Pancreas (tissue), 10 donors: Measurements from ENCODE around the gene USP34. TPM values are rescaled to one million over a fixed set of nuclear protein-coding genes. Genes with fewer than 3 reads are reported as not detected.

Experiments
- ATAC-seq, 4 donors: fragments of 200-7000 bp; cut with Tn5 transposase; one replicate each; pipeline versions ENCODE4 v1.8.0 to v1.9.1; 2020; ENCODE audit warnings: mild to moderate bottlenecking in 4 of 4, moderate library complexity in 4 of 4
- DNase-seq, 6 donors: peaks; one replicate each; pipeline ENCODE4 v3.0.0-alpha.2; 2020
- FAIRE-seq: peaks from 2 replicates; lab custom pipeline; 2012; peaks lifted over from hg19 to GRCh38; lab: Jason Lieb, UNC
- H3K27ac ChIP-seq, 4 donors: fragments of 200-600 bp; sonication (generic); 1 replicate in 3 of 4; 2 replicates in 1 of 4; pipeline versions ENCODE4 v1.5.0 to v1.8.0; 2020
- H3K27me3 ChIP-seq, 4 donors: fragments of 200-600 bp; one replicate each; pipeline ENCODE4 v1.8.0; 2021
- H3K36me3 ChIP-seq, 3 donors: fragments of 200-600 bp; sonication (generic) in 1 of 3; one replicate each; pipeline versions ENCODE4 v1.5.0 to v1.8.0; 2020 to 2021
- H3K4me1 ChIP-seq, 3 donors: fragments of 200-600 bp; one replicate each; pipeline ENCODE4 v1.8.0; 2021
- H3K4me3 ChIP-seq, 4 donors: fragments of 200-600 bp; sonication (generic) in 2 of 4; one replicate each; pipeline versions ENCODE4 v1.5.0 to v1.8.0; 2020 to 2021
- H3K9me3 ChIP-seq, 4 donors: fragments of 200-600 bp; one replicate each; pipeline ENCODE4 v1.8.0; 2021
- CTCF ChIP-seq, 4 donors: fragments of 200-600 bp; sonication (generic) in 3 of 4; IDR thresholded peaks; one replicate each; pipeline versions ENCODE4 v1.5.0 to v1.8.0; 2021; ENCODE audit warnings: antibody characterized with exemption in 4 of 4
- WGBS, 2 donors: extraction: QIAGEN DNeasy Blood & Tissue Kit; methylation state at CpG; one replicate each; pipeline ENCODE4 v1.1.7; 2013; 5-methylcytosine and 5-hydroxymethylcytosine counted together
- intact Hi-C, 3 donors: fragments of 100-400 bp; cut with DNase I; formaldehyde crosslinking; loops; one replicate each; pipeline versions ENCODE4 v1.11.1 to v1.14.2; 2022
- polyA plus RNA-seq, 2 donors: library from polyadenylated mRNA; stranded (reverse); fragments of 200-250 nt; gene quantifications; one replicate each; pipeline ENCODE4 v1.2.3, GENCODE V29; 2013
- total RNA-seq, 6 donors: library from RNA; stranded (reverse); fragmentation: NEBNext Ultra II Directional in 4 of 6; extraction: Animal tissue kit (Norgen Biotek cat#: 25700) in 4 of 6; gene quantifications; one replicate each; pipeline versions ENCODE4 v1.2.1 to v1.2.4, GENCODE V29; 2021 to 2023
- donor health status: healthy with polysubstance abuse.
- donor health status: DM: no; HTN: no; CAD: no; lungs with moderate emphysema.
- donor health status: DM: no; HTN: no; CAD: no.
- donor health status: control.
- donor health status: control.
- donor health status: Bipolar disorder and iron deficiency.
- donor health status: DM: yes; HTN: yes; CAD: no.
- donor health status: DM: no; HTN: no; CAD: no.
- donor health status: DM: no; HTN: no; CAD: no.
- donor health status: DM: yes; HTN: yes; CAD: no.

The USP34 gene
- total and polyA plus RNA-seq, 8 donors: 30.0 to 58.9 (median 45.1) TPM

GRCh38 chr2:61335187-61335586 is 135.7 kb downstream of the USP34 start:
- Histone ChIP-seq H3K4me1 (no peaks in the 10 kb centered on the region), H3K4me3 (no peak overlapping the region), H3K9me3 (no peaks in the 10 kb centered on the region), H3K36me3 (peaks cover 0 to 4% (median 0%) of the 10 kb centered on the region in 3 donors), H3K27me3 (no peaks in the 10 kb centered on the region), H3K27ac (no peak overlapping the region)
- ATAC-seq: no peak
- DNase-seq: no peak
- intact Hi-C loops: no loop called here
- TF ChIP-seq CTCF (IDR thresholded peaks at IDR 0.05): no peak
- FAIRE-seq: no peak
- 95 to 98% methylated on average over 3 of the region's 3 CpGs for WGBS, 2 donors

- DNase-seq: no peak
- intact Hi-C loops: no loop called here
- Histone ChIP-seq H3K36me3 (peaks cover 0 to 4% (median 3%) of the 10 kb centered on the region in 3 donors), H3K9me3 (no peaks in the 10 kb centered on the region), H3K4me3 (no peak overlapping the region), H3K4me1 (no peaks in the 10 kb centered on the region), H3K27ac (no peak overlapping the region), H3K27me3 (no peaks in the 10 kb centered on the region)
- TF ChIP-seq CTCF (IDR thresholded peaks at IDR 0.05): no peak
- ATAC-seq: no peak
- FAIRE-seq: no peak
- WGBS, 2 donors: 88 to 95% methylated on average over 2 of the region's 2 CpGs
Observed at GRCh38 chr2:61334466-61334865, 136.4 kb downstream of the USP34 start.

GRCh38 chr2:61328707-61329251 is 142.1 kb downstream of the USP34 start:
- no peak overlapping the region for H3K4me3 ChIP-seq
- peaks cover 0 to 14% (median 4%) of the 10 kb centered on the region in 3 donors for H3K36me3 ChIP-seq
- H3K4me1 ChIP-seq: no peaks in the 10 kb centered on the region
- FAIRE-seq (peak; percentile 29), DNase-seq (no peak), ATAC-seq (no peak)
- no peak overlapping the region for H3K27ac ChIP-seq
- intact Hi-C loops: no loop called here
- no peaks in the 10 kb centered on the region for H3K27me3 ChIP-seq
- 92 to 93% methylated on average over 11 of the region's 11 CpGs for WGBS, 2 donors
- no peak for TF ChIP-seq CTCF (IDR thresholded peaks at IDR 0.05)
- no peaks in the 10 kb centered on the region for H3K9me3 ChIP-seq

GRCh38 chr2:61327173-61327572 is 143.7 kb downstream of the USP34 start:
- ATAC-seq (no peak), DNase-seq (no peak), FAIRE-seq (no peak)
- no peaks in the 10 kb centered on the region for H3K27me3 ChIP-seq
- no peak overlapping the region for H3K4me3 ChIP-seq
- H3K4me1 ChIP-seq: no peaks in the 10 kb centered on the region
- H3K27ac ChIP-seq: no peak overlapping the region
- H3K36me3 ChIP-seq: peaks cover 0 to 14% (median 0%) of the 10 kb centered on the region in 3 donors
- WGBS, 2 donors: 94 to 95% methylated on average over 3 of the region's 3 CpGs
- no peak for TF ChIP-seq CTCF (IDR thresholded peaks at IDR 0.05)
- no peaks in the 10 kb centered on the region for H3K9me3 ChIP-seq
- intact Hi-C loops: no loop called here

- intact Hi-C loops: no loop called here
- Histone ChIP-seq H3K27ac (no peak overlapping the region), H3K4me1 (no peaks in the 10 kb centered on the region), H3K36me3 (peaks cover 0 to 14% (median 0%) of the 10 kb centered on the region in 3 donors), H3K4me3 (no peak overlapping the region), H3K27me3 (no peaks in the 10 kb centered on the region), H3K9me3 (no peaks in the 10 kb centered on the region)
- no peak for FAIRE-seq
- no peak for TF ChIP-seq CTCF (IDR thresholded peaks at IDR 0.05)
- WGBS, 2 donors: 75 to 76% methylated on average over 3 of the region's 3 CpGs
- DNase-seq: no peak
- peak in 2 of 4 donors; percentile 28 to 44 for ATAC-seq
Observed at GRCh38 chr2:61326423-61326822, 144.5 kb downstream of the USP34 start.
